Measurements from ENCODE around the gene SCN11A. TPM values are rescaled to one million over a fixed set of nuclear protein-coding genes. Genes with fewer than 3 reads are reported as not detected.
A peak's percentile ranks its signal among the peaks of the same experiment; 100 is the strongest.

The SCN11A gene
- total and polyA plus RNA-seq, 9 of the 15 experiments (the other 6 are each of a cell fraction or from before 2014, with no cell fraction given): 0.01 to 0.05 (median 0.04) TPM; not detected in 6

DNA sequence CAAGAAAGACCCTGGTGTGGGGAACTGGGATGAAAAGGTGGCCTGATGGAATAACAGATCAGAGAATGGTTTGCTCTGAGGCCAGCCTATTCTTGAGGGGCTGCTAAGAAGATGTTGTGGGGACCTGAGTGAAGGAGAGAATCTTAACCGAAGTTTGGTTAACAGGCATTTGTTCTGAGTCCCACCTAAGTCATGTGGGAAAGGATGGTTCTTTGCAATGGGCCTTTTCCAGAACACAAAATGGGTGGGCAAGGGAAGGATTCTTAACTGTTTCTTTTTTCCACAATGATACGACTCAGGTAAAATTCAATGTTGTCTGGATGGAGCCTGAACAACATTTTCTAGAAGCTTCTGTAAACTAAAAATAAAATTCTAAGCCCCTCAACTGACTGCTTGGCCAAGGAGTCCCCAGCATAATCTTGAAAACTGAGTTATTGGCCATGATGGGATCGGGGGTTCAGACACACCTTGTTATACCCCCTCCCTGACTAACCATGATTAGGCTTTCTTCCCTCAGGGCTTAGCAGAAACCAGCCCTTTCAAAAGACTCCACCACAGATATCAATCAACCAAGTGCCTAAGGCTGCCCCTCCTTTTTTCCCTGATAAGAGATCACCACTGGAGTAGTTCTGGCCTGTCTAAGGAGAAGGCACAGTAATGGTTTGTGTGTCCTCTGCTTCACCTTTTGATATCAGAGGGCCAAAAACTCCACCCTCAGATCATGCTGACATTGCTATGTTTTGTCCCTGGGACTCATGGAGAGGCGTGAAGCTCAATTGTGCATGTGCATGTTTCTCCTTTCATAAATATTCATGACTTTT is 30.1 kb downstream of the SCN11A start (continued):
- TF ChIP-seq ZBTB40 (IDR thresholded peaks at IDR 0.05): no peak
- TF ChIP-seq ZBTB40 (CRISPR knock-in tag; IDR thresholded peaks at IDR 0.05): no peak
- TF ChIP-seq KLF6 (CRISPR knock-in tag; IDR thresholded peaks at IDR 0.05; ENCODE audit: borderline replicate concordance): peak; percentile 61; the same call in 1 of the 2 replicates
- no peak for TF ChIP-seq ZNF133 (CRISPR knock-in tag; IDR thresholded peaks at IDR 0.05)
- TF ChIP-seq CHCHD3 (CRISPR knock-in tag; IDR thresholded peaks at IDR 0.05): no peak
- no peak for TF ChIP-seq CBFA2T2 (conservative IDR thresholded peaks at IDR 0.05)
- TF ChIP-seq TBL1XR1 (IDR thresholded peaks at IDR 0.05; ENCODE audit: low read length in 2 of 2): peak in 1 of 2 experiments; percentile 64; a peak in 1 of 4 replicates
- TF ChIP-seq CAMTA2 (CRISPR knock-in tag; conservative IDR thresholded peaks at IDR 0.05): no peak
- TF ChIP-seq, protein P1, sequence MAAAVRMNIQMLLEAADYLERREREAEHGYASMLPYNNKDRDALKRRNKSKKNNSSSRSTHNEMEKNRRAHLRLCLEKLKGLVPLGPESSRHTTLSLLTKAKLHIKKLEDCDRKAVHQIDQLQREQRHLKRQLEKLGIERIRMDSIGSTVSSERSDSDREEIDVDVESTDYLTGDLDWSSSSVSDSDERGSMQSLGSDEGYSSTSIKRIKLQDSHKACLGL (CRISPR knock-in tag; IDR thresholded peaks at IDR 0.05; ENCODE audit: borderline replicate concordance, poor library complexity, severe bottlenecking): no peak
- TF ChIP-seq, protein P2, sequence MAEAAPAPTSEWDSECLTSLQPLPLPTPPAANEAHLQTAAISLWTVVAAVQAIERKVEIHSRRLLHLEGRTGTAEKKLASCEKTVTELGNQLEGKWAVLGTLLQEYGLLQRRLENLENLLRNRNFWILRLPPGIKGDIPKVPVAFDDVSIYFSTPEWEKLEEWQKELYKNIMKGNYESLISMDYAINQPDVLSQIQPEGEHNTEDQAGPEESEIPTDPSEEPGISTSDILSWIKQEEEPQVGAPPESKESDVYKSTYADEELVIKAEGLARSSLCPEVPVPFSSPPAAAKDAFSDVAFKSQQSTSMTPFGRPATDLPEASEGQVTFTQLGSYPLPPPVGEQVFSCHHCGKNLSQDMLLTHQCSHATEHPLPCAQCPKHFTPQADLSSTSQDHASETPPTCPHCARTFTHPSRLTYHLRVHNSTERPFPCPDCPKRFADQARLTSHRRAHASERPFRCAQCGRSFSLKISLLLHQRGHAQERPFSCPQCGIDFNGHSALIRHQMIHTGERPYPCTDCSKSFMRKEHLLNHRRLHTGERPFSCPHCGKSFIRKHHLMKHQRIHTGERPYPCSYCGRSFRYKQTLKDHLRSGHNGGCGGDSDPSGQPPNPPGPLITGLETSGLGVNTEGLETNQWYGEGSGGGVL (CRISPR knock-in tag; IDR thresholded peaks at IDR 0.05): no peak
- no peak for TF ChIP-seq PHF8 (IDR thresholded peaks at IDR 0.05; ENCODE audit: borderline replicate concordance, low read length)
- no peak for TF ChIP-seq MIER1 (IDR thresholded peaks at IDR 0.05; ENCODE audit: low read depth)
- TF ChIP-seq, protein P3, sequence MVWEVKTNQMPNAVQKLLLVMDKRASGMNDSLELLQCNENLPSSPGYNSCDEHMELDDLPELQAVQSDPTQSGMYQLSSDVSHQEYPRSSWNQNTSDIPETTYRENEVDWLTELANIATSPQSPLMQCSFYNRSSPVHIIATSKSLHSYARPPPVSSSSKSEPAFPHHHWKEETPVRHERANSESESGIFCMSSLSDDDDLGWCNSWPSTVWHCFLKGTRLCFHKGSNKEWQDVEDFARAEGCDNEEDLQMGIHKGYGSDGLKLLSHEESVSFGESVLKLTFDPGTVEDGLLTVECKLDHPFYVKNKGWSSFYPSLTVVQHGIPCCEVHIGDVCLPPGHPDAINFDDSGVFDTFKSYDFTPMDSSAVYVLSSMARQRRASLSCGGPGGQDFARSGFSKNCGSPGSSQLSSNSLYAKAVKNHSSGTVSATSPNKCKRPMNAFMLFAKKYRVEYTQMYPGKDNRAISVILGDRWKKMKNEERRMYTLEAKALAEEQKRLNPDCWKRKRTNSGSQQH (CRISPR knock-in tag; IDR thresholded peaks at IDR 0.05): no peak
- no peak for TF ChIP-seq ZNF57 (CRISPR knock-in tag; IDR thresholded peaks at IDR 0.05)
